ENCODE measurements around the gene MAP2K5.

DNA sequence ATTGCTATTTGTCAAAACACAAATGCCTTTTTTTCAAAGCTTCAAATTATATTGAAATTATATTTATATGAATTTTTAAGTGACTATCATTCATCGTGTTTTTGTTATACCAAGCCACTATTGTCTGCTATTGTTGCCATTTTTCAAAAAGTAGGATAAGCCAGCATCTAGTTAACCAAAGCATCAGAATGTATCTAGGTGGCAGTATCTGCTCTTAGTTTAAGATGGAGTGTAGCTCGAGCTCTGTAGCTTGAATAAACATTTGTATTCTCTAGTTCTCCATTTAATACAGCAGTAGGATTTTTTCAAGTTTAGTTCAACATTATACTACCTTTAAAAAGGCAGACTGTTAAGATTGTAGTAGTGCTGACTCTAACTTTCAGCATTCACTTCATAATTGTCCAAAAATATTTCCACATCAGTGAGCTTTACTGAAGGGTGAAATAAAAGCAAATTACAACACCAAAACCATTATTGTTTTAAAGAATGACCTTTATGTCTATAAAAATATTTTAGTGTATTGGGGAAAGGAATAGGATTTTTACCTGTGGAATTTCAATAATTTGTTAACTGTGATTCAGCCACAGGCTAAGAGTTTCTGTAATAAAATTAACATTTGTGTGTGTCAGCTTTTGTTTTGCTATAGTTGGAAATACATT is 41.2 kb upstream of the MAP2K5 start:
- no peak for TF ChIP-seq JUN (CRISPR knock-in tag; IDR thresholded peaks at IDR 0.05)
- TF ChIP-seq, protein P1, sequence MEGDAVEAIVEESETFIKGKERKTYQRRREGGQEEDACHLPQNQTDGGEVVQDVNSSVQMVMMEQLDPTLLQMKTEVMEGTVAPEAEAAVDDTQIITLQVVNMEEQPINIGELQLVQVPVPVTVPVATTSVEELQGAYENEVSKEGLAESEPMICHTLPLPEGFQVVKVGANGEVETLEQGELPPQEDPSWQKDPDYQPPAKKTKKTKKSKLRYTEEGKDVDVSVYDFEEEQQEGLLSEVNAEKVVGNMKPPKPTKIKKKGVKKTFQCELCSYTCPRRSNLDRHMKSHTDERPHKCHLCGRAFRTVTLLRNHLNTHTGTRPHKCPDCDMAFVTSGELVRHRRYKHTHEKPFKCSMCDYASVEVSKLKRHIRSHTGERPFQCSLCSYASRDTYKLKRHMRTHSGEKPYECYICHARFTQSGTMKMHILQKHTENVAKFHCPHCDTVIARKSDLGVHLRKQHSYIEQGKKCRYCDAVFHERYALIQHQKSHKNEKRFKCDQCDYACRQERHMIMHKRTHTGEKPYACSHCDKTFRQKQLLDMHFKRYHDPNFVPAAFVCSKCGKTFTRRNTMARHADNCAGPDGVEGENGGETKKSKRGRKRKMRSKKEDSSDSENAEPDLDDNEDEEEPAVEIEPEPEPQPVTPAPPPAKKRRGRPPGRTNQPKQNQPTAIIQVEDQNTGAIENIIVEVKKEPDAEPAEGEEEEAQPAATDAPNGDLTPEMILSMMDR (IDR thresholded peaks at IDR 0.05) = no peak
- TF ChIP-seq, protein P2, sequence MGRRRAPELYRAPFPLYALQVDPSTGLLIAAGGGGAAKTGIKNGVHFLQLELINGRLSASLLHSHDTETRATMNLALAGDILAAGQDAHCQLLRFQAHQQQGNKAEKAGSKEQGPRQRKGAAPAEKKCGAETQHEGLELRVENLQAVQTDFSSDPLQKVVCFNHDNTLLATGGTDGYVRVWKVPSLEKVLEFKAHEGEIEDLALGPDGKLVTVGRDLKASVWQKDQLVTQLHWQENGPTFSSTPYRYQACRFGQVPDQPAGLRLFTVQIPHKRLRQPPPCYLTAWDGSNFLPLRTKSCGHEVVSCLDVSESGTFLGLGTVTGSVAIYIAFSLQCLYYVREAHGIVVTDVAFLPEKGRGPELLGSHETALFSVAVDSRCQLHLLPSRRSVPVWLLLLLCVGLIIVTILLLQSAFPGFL (CRISPR knock-in tag; IDR thresholded peaks at IDR 0.05; ENCODE audit: borderline replicate concordance) = no peak
- no peak for TF ChIP-seq ELF4 (CRISPR knock-in tag; IDR thresholded peaks at IDR 0.05; ENCODE audit: low read depth)
- TF ChIP-seq, protein P3, sequence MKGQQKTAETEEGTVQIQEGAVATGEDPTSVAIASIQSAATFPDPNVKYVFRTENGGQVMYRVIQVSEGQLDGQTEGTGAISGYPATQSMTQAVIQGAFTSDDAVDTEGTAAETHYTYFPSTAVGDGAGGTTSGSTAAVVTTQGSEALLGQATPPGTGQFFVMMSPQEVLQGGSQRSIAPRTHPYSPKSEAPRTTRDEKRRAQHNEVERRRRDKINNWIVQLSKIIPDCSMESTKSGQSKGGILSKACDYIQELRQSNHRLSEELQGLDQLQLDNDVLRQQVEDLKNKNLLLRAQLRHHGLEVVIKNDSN (CRISPR knock-in tag; IDR thresholded peaks at IDR 0.05) = no peak
- TF ChIP-seq, protein P4, sequence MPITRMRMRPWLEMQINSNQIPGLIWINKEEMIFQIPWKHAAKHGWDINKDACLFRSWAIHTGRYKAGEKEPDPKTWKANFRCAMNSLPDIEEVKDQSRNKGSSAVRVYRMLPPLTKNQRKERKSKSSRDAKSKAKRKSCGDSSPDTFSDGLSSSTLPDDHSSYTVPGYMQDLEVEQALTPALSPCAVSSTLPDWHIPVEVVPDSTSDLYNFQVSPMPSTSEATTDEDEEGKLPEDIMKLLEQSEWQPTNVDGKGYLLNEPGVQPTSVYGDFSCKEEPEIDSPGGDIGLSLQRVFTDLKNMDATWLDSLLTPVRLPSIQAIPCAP (CRISPR knock-in tag; IDR thresholded peaks at IDR 0.05) = no peak
- TF ChIP-seq, protein P5, sequence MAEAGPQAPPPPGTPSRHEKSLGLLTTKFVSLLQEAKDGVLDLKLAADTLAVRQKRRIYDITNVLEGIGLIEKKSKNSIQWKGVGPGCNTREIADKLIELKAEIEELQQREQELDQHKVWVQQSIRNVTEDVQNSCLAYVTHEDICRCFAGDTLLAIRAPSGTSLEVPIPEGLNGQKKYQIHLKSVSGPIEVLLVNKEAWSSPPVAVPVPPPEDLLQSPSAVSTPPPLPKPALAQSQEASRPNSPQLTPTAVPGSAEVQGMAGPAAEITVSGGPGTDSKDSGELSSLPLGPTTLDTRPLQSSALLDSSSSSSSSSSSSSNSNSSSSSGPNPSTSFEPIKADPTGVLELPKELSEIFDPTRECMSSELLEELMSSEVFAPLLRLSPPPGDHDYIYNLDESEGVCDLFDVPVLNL (CRISPR knock-in tag; IDR thresholded peaks at IDR 0.05; ENCODE audit: borderline replicate concordance, low read depth) = no peak

Measured in WTC11 (cell line).